ENCODE data around the gene USP21. TPM values are rescaled to one million over a fixed set of nuclear protein-coding genes. Genes with fewer than 3 reads are reported as not detected.

The USP21 gene
- total and polyA plus RNA-seq, 2 of the 8 experiments (the other 6 are each of a cell fraction or from before 2014, with no cell fraction given) = 23.9 to 36.3 TPM

DNA sequence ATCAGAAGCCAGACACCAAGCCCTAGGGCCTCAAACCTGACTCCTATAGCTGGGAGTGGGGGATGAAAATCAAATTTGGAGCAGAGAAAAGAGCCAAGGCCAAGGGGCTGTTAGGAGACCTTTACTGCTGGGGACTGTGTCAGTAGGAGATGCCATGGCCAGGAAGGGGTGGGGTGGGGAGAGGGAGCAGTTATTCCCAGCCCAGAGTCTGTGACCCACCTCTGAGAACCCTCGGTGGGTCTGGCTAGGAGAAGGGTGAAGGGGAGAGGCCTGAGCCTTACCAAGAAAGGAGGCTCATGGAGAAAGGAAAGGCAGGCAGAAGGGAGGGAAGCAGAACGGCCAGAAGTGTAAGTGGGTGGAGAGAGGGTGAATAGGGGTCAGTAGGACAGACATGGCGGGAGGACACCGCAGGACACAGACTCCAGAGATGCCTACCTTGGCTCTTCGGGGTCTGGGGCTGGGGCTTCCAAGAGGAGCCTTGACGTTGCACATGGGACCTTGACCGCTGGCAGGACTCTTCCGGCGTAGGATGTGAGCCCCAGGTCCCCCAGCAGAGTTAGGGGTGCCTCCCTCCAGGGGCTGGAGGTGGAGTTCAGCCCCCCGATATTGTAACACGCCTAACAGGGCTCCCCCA is 38.4 kb downstream of the USP21 start:
- Histone ChIP-seq H2BK20ac (ENCODE audit: low read length) (0 out of 2 replicates have a peak overlapping the region, but pooled peaks have one; percentile 82), H3K23ac (ENCODE audit: insufficient read length) (no peak overlapping the region), H2BK15ac (ENCODE audit: low read length) (peak overlapping the region; percentile 12; the same call in 1 of the 2 replicates), H2AK5ac (ENCODE audit: low read depth, low read length) (peak overlapping the region; percentile 54; the same call in 1 of the 2 replicates), H3K9ac (replicated peaks in 1 of 4; ENCODE audit: extremely low read depth in 1 of 4, low read depth in 3 of 4, low read length in 3 of 4) (peak overlapping the region in 1 of 4 experiments; percentile 11; a peak in 1 of 7 replicates), H4K91ac (replicated peaks; ENCODE audit: insufficient read length, low read length) (peak overlapping the region; percentile 15), H4K20me1 (replicated peaks in 1 of 2; ENCODE audit: control insufficient read depth in 1 of 2, insufficient read depth in 2 of 2, low read length in 2 of 2) (no peaks in the 10 kb centered on the region), H2BK5ac (ENCODE audit: low read depth, low read length) (peak overlapping the region; percentile 67; the same call in 1 of the 2 replicates), H3K27me3 (replicated peaks in 1 of 4; ENCODE audit: control insufficient read depth in 3 of 4, extremely low read depth in 1 of 4, insufficient read depth in 3 of 4, low read length in 3 of 4) (no peaks in the 10 kb centered on the region), H4K8ac (ENCODE audit: extremely low read depth, insufficient read depth, low read length) (no peak overlapping the region), H3K79me2 (ENCODE audit: control insufficient read depth in 1 of 2, insufficient read depth in 2 of 2, low read length in 2 of 2) (peaks cover 0 to 7% of the 10 kb centered on the region in 2 experiments; a peak in 2 of 4 replicates), H3K79me1 (ENCODE audit: low read depth, low read length) (peaks cover 6% of the 10 kb centered on the region; the same call in 1 of the 2 replicates), H3K56ac (replicated peaks; ENCODE audit: insufficient read length, low read depth, low read length) (no peak overlapping the region), H2BK120ac (replicated peaks; ENCODE audit: low read depth, low read length) (no peak overlapping the region), H3K4me2 (ENCODE audit: insufficient read depth in 1 of 2, low read depth in 2 of 2, low read length in 2 of 2) (peak overlapping the region; percentile 67 to 80), H3K14ac (ENCODE audit: insufficient read length) (no peak overlapping the region), H3K23me2 (ENCODE audit: low read depth, low read length) (peaks cover 12% of the 10 kb centered on the region), H2BK12ac (ENCODE audit: low read depth, low read length) (peak overlapping the region; percentile 5; the same call in 1 of the 2 replicates), H3K4ac (replicated peaks; ENCODE audit: insufficient read length, low read depth, low read length) (peak overlapping the region; percentile 63), H4K5ac (ENCODE audit: insufficient read length, low read depth, low read length) (no peak overlapping the region), H3K27ac (ENCODE audit: low read depth, low read length) (no peak overlapping the region), H3K9me3 (ENCODE audit: insufficient read depth in 2 of 2, low read depth in 1 of 2, low read length in 1 of 2) (no peaks in the 10 kb centered on the region), H3K4me3 (ENCODE audit: extremely low read depth in 1 of 4, insufficient read depth in 2 of 4, low read depth in 3 of 4, low read length in 4 of 4) (peak overlapping the region; percentile 5 to 51 (median 44); a peak in 7 of 8 replicates), H3K36me3 (ENCODE audit: control insufficient read depth in 2 of 4, insufficient read depth in 4 of 4, low read length in 3 of 4) (peaks cover 0 to 3% (median 2%) of the 10 kb centered on the region in 4 experiments; a peak in 3 of 8 replicates), H2AFZ (ENCODE audit: low read length) (no peak overlapping the region), H3K4me1 (replicated peaks in 1 of 4; ENCODE audit: control insufficient read depth in 3 of 4, insufficient read depth in 4 of 4, low read length in 3 of 4) (peaks cover 23 to 54% (median 48%) of the 10 kb centered on the region in 4 experiments), H3K18ac (ENCODE audit: extremely low read depth, low read length) (peak overlapping the region; percentile 75; the same call in 1 of the 2 replicates)
- ChIA-PET CTCF (ENCODE audit: partially characterized antibody) (interaction anchor here (0.9 to 17.6 kb wide), 13 partner anchors 9 to 95 kb away, joined by 3 to 427 read pairs (median 5); partner anchors contain the start of genes APOA2, B4GALT3, FCER1G and PCP4L1), POLR2A (ENCODE audit: partially characterized antibody) (interaction anchor here (0.6 to 2.3 kb wide), 15 partner anchors 9 to 210 kb away, joined by 3 to 13 read pairs (median 4); partner anchors contain the start of genes APOA2, B4GALT3, PPOX and SDHC)
- DNase-seq (ENCODE audit: low read depth in 1 of 2, low spot score in 2 of 2) (no peak), FAIRE-seq (no peak)
- 82% methylated on average over 11 of the region's 11 CpGs; no CpG with 5 or more reads in 1 of the 2 experiments for WGBS, 2 experiments (ENCODE audit: extremely low coverage in 1 of 2, insufficient coverage in 1 of 2, insufficient read length in 1 of 2, insufficient replicate concordance in 2 of 2, low coverage in 1 of 2, low lambda C conversion rate in 2 of 2, missing lambda C conversion rate in 1 of 2)
- TF ChIP-seq GABPA (IDR thresholded peaks at IDR 0.05; ENCODE audit: borderline replicate concordance, insufficient read depth, low read length) (no peak), ZNF274 (IDR thresholded peaks at IDR 0.05; ENCODE audit: borderline replicate concordance, extremely low read depth, low read length) (no peak), POLR2A (IDR thresholded peaks at IDR 0.05; ENCODE audit: control extremely low read depth in 1 of 2, low read depth in 2 of 2, low read length in 2 of 2) (no peak)
- TF ChIP-seq, protein P1, sequence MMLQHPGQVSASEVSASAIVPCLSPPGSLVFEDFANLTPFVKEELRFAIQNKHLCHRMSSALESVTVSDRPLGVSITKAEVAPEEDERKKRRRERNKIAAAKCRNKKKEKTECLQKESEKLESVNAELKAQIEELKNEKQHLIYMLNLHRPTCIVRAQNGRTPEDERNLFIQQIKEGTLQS (IDR thresholded peaks at IDR 0.05; ENCODE audit: insufficient read depth, low read depth, low read length) = no peak
